GM12865 (cell line): Measurements from ENCODE around the gene SLC2A5.
"Not testable (repeated sequence)": the region's sequence is repeated elsewhere in the genome, so short reads cannot be mapped to it uniquely, and the experiment has no call there.

Source experiments
- DNase-seq: peaks from one replicate; pipeline ENCODE4 v3.0.0; 2010; ENCODE audit warnings: low read depth
- H3K4me3 ChIP-seq: 2 replicates; pipeline ENCODE4 v1.5.1; 2011; ENCODE audit warnings: mild to moderate bottlenecking, low read depth, low read length, control low read depth
- TF ChIP-seq, protein P1 (sequence below): IDR thresholded peaks from 2 replicates; pipeline ENCODE4 v1.5.1; 2011; ENCODE audit warnings: low read length, control low read depth, low read depth, inconsistent platforms; ENCODE audit not compliant: insufficient read depth; ENCODE audit errors: missing control alignments

SLC2A5 gene

DNA sequence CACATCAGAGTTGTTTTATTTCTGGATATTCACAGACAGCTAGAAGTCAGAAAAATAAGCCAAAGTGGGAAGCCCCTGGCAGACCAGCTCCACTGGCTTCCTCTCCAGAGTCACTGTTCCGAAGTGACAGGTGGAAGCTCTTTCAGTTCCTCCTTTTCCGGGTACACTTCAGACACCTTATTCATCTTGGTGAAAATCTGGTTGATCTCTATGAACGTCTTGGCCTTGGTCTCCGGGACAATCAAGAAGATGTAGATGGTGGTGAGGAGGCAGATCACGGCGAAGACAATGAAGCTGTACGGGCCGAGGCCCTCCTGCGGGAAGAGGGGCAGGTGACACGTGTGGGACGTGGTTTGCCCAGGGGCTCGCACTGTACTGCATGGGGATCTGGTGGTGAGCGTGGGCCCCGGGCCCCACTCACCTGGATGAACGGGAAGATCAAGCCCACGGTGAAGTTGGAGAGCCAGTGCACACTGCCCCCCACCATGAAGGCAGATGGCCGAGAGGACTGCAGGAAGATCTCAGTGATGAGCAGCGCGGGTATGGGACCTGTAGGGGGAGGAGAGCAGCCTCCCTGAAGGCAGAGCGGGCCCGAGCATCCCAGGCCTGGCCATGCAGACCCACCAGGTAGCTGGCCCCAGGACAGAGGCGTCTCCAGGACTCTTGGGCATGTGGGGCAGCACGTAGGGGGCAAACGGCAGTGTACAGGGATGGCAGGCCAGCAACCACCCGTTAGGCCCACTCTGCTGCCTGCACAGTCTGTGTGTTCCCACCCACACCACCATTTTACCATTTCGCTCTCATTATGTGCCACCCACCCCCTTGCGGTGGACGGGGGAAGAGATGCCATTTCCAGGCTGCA lies 31.7 kb downstream of the SLC2A5 start:
- TF ChIP-seq, protein P1, sequence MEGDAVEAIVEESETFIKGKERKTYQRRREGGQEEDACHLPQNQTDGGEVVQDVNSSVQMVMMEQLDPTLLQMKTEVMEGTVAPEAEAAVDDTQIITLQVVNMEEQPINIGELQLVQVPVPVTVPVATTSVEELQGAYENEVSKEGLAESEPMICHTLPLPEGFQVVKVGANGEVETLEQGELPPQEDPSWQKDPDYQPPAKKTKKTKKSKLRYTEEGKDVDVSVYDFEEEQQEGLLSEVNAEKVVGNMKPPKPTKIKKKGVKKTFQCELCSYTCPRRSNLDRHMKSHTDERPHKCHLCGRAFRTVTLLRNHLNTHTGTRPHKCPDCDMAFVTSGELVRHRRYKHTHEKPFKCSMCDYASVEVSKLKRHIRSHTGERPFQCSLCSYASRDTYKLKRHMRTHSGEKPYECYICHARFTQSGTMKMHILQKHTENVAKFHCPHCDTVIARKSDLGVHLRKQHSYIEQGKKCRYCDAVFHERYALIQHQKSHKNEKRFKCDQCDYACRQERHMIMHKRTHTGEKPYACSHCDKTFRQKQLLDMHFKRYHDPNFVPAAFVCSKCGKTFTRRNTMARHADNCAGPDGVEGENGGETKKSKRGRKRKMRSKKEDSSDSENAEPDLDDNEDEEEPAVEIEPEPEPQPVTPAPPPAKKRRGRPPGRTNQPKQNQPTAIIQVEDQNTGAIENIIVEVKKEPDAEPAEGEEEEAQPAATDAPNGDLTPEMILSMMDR, result no peak
- no peak overlapping the region for H3K4me3 ChIP-seq
- DNase-seq, result peak; percentile 69

DNA sequence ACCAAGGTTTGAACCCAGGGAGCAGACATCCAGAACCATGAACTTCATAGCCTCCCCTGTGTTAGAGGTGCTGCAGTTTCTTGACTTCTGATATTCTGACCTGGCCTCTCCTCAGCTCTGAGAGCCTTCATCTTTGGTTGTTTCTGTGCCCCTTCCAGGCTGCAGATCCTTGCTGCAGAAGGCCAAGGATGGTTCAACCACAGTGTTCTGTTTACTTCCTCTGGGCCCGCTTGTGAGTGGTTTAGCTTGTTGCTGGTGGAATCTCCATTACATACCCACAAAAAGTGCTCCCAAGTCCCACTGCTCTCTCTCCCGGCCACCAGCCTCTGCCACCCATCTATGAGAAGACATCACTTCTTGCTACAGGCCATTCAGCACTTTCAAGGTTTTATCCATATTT lies 34.2 kb downstream of the SLC2A5 start:
- no peak overlapping the region for H3K4me3 ChIP-seq
- TF ChIP-seq, protein P1, result no peak
- no peak for DNase-seq

DNA sequence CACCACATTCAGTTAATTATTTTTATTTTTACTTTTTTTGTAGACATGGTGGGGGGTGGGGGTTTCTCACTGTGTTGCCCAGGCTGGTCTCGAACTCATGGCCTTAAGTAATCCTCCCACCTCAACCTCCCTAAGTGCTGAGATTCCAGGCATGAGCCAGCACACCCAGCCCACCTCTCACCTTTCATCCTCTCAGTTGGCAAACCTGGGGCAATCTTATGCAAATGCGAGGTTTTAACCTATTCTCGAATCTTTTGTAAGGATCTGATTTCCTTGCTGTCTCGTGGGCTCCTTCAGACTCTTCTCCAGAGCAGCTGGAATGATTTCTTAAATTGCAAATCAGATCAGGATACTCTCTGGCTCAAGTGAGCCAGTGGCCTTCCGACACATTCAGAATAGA lies 36.1 kb downstream of the SLC2A5 start:
- TF ChIP-seq, protein P1, result no peak
- no peak overlapping the region for H3K4me3 ChIP-seq
- no peak for DNase-seq

DNA sequence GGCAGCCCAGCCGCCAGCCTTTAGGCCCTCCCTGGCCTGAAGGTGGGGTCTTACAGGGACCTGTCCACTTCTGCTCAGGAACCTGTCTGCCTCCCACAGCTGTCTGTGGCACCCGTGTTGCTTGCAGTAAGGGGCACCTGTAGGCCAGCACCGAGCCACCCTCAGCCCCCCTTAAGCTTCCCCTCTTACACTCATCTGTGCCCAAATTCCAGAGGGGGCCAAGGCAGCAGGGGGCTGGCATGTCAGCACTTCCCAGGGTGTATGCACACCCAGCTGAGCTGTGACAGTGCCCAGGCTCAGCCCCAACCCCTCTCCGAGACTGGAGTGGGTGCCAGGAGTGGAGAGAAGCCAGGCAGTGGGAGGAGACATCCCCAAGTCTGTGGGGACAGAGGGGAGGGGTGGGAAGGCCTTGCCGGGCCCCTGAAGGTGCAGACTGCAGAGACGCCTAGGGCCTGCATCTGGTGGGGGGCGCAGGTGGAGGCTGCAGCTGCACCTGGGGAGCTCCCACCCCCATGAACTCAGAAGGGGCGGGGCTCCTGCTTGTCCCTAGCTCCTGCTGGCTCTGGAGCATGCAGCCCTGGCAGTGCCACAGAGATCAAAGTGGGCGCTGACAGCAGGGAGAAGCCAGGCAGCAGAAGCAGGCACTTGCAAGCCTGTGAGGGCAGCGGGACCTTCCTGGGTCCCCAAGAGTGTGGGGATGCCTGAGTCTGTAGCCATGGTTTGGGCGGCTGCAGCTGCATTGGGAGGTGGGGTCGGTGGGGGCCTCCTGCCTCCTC lies 37.8 kb downstream of the SLC2A5 start:
- TF ChIP-seq, protein P1, result no peak
- DNase-seq, result no peak
- no peak overlapping the region for H3K4me3 ChIP-seq

DNA sequence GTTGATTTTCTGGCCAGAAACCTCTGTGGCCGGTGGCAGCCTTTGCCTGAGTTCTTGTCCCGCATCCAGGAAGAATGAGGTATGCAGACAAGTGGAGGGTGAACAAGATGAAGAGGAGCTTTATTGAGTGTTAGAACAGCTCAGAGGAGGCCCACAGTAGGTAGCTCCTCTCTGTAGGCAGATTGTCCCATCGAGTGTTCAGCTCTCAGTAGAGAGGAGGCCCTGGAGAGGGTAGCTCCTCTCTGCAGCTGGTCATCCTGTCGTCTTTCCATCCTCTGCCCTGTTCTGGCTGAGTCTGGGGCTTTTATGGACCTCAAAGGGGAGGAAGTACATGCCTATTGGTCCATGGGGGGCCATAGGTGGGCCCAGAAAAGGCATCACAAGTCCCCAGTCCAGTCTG lies 38.4 kb downstream of the SLC2A5 start:
- DNase-seq, H3K4me3 ChIP-seq: not testable (repeated sequence)

DNA sequence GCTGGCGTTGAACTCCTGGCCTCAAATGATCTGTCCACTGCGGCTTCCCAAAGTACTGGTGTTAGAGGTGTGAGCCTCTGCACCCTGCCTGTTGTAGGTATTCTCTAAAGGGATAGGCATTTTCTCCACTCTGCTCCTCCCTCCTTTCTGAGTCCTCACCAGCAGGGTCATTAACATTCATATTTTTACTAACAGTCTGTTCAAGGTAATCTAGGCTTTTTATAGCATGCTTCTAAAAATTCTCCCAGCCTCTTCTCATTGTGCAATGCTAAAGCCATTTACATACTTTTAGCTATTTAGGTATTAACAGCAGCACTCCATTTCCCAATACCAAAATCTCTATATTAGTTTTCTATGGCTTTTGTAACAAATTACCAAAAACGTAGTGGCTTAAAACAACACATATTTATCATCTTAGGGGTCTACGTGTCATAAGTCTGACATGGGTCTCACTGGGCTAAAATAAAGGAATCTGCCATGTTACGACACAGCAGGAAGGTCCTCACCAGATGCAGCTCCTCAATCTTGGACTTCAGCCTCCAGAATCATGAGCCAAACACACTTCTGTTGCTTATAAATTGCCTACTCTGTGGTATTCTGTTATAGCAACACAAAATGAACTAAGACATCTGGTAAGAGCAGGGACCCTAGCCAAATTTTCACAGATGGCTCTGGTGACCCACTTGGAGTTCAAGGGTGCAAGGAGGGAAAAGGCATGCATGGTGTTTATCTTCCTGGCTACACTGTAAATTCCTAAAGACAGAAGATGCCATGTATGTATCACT lies 40.3 kb downstream of the SLC2A5 start:
- TF ChIP-seq, protein P1, result no peak
- H3K4me3 ChIP-seq, result no peak overlapping the region
- DNase-seq, result no peak

DNA sequence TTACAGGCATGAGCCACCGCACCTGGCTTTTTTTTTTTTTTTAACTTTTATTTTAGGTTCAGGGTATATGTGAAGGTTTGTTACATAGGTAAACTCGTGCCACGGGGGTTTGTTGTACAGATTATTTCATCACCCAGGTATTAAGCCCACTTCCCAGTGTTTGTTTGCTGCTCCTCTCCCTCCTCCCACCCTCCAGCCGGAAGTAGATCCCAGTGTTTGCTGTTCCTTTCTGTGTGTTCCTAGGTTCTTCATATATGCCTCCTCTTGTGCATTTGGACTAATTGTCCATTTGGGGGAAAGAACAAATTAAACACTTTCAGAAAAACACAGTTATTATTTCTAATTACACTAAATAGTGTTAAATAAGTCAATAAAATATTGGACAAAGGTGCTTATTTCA lies 42.1 kb downstream of the SLC2A5 start:
- TF ChIP-seq, protein P1, result no peak
- no peak for DNase-seq
- no peak overlapping the region for H3K4me3 ChIP-seq
